Cardiac fibroblast (primary cell): Measurements from ENCODE around the gene PCDHGB2.

Source experiments
- DNase-seq, 2 donors: peaks; one replicate each; pipeline versions ENCODE4 v3.0.0 to v3.0.0-alpha.2; 2010; ENCODE audit warnings: low read depth in 2 of 2
- H3K4me3 ChIP-seq, 2 donors: replicated peaks in 1 of 2; 1 replicate in 1 of 2; 2 replicates in 1 of 2; pipeline ENCODE4 v1.5.1; 2011; ENCODE audit warnings: low read depth in 2 of 2, low read length in 2 of 2, mild to moderate bottlenecking in 2 of 2, moderate library complexity in 1 of 2
- CTCF ChIP-seq: IDR thresholded peaks from one replicate; pipeline ENCODE4 v1.5.1; 2011; ENCODE audit warnings: low read depth, mild to moderate bottlenecking, low read length, inconsistent platforms

PCDHGB2 gene

GRCh38 chr5:141399555-141400258 is 39.9 kb downstream of the PCDHGB2 start:
- DNase-seq, result no peak
- no peak for TF ChIP-seq CTCF
- no peak overlapping the region for H3K4me3 ChIP-seq

GRCh38 chr5:141402553-141403243 is 42.9 kb downstream of the PCDHGB2 start, which contains the start of gene PCDHGA9:
PCDHGA9 (plus strand) TSS chr5:141402778; CDS start chr5:141402953, 175 bp downstream.
- peak within 1 kb of the TSS; percentile 12 to 42 for H3K4me3 ChIP-seq
- peak; percentile 41 to 63 for DNase-seq
- peak; percentile 53 for TF ChIP-seq CTCF

- DNase-seq, result no peak
- no peak overlapping the region for H3K4me3 ChIP-seq
- no peak for TF ChIP-seq CTCF
These were observed 43.6 kb downstream of the PCDHGB2 start for GRCh38 chr5:141403387-141403786.

GRCh38 chr5:141407790-141408505 is 48.2 kb downstream of the PCDHGB2 start, which contains the start of gene PCDHGB6:
PCDHGB6 (plus strand) TSS chr5:141408021; CDS start chr5:141408203, 182 bp downstream.
- H3K4me3 ChIP-seq, result peak within 1 kb of the TSS; percentile 8 to 44
- peak; percentile 56 to 65 for DNase-seq

GRCh38 chr5:141409598-141410306 is 50.0 kb downstream of the PCDHGB2 start:
- no peak for DNase-seq
- TF ChIP-seq CTCF, result no peak
- H3K4me3 ChIP-seq, result no peak overlapping the region

More at GRCh38 chr5:141407790-141408505, 48.2 kb downstream of the PCDHGB2 start, which contains the start of gene PCDHGB6:
- peak; percentile 65 for TF ChIP-seq CTCF

GRCh38 chr5:141411575-141411974 is 51.8 kb downstream of the PCDHGB2 start:
- no peak for DNase-seq
- no peak for TF ChIP-seq CTCF
- no peak overlapping the region for H3K4me3 ChIP-seq
